ENCODE measurements around the gene PCYT2.

GRCh38 chr17:81942167-81942553 is 31.0 kb upstream of the PCYT2 start:
- TF ChIP-seq EZH2 (IDR thresholded peaks at IDR 0.05; ENCODE audit: borderline replicate concordance, insufficient read depth, low read depth, low read length, poor library complexity, severe bottlenecking) (no peak), CTCF (IDR thresholded peaks at IDR 0.05) (no peak)
